Measurements from ENCODE around the gene FAR2. TPM values are rescaled to one million over a fixed set of nuclear protein-coding genes. Genes with fewer than 3 reads are reported as not detected.
A peak's percentile ranks its signal among the peaks of the same experiment; 100 is the strongest.

The FAR2 gene
- polyA plus RNA-seq, 3 donors, result 14.8 to 38.0 (median 35.8) TPM

- no CpG with 5 or more reads among the region's 2 CpGs for WGBS (ENCODE audit: insufficient coverage)
- Histone ChIP-seq H2AFZ (ENCODE audit: insufficient read depth, low read depth, low read length, poor library complexity, severe bottlenecking) (no peak overlapping the region), H3K4me2 (replicated peaks; ENCODE audit: extremely low read depth, low read length, poor library complexity, severe bottlenecking) (no peak overlapping the region), H4K20me1 (ENCODE audit: insufficient read depth, low read length) (no peaks in the 10 kb centered on the region), H3K4me1 (ENCODE audit: control insufficient read depth in 1 of 2, insufficient read depth in 2 of 2, low read length in 2 of 2) (peaks cover 30 to 38% of the 10 kb centered on the region in 2 donors), H3K79me2 (ENCODE audit: insufficient read depth, low read length) (peaks cover 2% of the 10 kb centered on the region), H3K9ac (ENCODE audit: insufficient read depth, low read length, poor library complexity, severe bottlenecking) (no peak overlapping the region), H3K9me3 (replicated peaks in 1 of 2; ENCODE audit: control insufficient read depth in 1 of 2, insufficient read depth in 1 of 2, low read length in 2 of 2) (no peaks in the 10 kb centered on the region), H3K27me3 (ENCODE audit: control insufficient read depth in 2 of 2, insufficient read depth in 2 of 2, low read length in 2 of 2) (no peaks in the 10 kb centered on the region), H3K27ac (ENCODE audit: low read depth in 1 of 2, low read length in 2 of 2) (peak overlapping the region; percentile 95 to 100), H3K36me3 (replicated peaks in 1 of 2; ENCODE audit: control insufficient read depth in 1 of 2, insufficient read depth in 2 of 2, low read length in 2 of 2) (no peaks in the 10 kb centered on the region), H3K4me3 (replicated peaks in 1 of 3; ENCODE audit: low read depth in 2 of 3, low read length in 3 of 3) (no peak overlapping the region)
- intact Hi-C loops (cut with micrococcal nuclease), result loop anchor here (5.0 to 10.0 kb wide), 3 partner anchors 83 to 184 kb away; no protein-coding TSS in a partner anchor
- H3K4me1 Mint-ChIP-seq, result peaks cover 39% of the 10 kb centered on the region
- TF ChIP-seq CTCF (IDR thresholded peaks at IDR 0.05), result no peak
- peaks cover 0 to 3% (median 0%) of the 10 kb centered on the region in 7 donors for H3K9me3 Mint-ChIP-seq
- peaks cover 0 to 1% (median 0%) of the 10 kb centered on the region in 3 donors for H3K27me3 Mint-ChIP-seq (ENCODE audit: low read depth in 3 of 3)
- no peak for DNase-seq
- peaks cover 3 to 5% of the 10 kb centered on the region in 2 donors for H3K36me3 Mint-ChIP-seq
- no peak overlapping the region for H3K4me3 Mint-ChIP-seq
- H3K27ac Mint-ChIP-seq, result peak overlapping the region; percentile 48 to 99 (median 97)
These were observed 91.4 kb downstream of the FAR2 start for GRCh38 chr12:29240441-29240840.

GRCh38 chr12:29241821-29242591 is 92.9 kb downstream of the FAR2 start:
- TF ChIP-seq CTCF (IDR thresholded peaks at IDR 0.05), result peak; percentile 25
- Histone ChIP-seq H3K9ac (ENCODE audit: insufficient read depth, low read length, poor library complexity, severe bottlenecking) (peak overlapping the region; percentile 84), H4K20me1 (ENCODE audit: insufficient read depth, low read length) (no peaks in the 10 kb centered on the region), H3K9me3 (replicated peaks in 1 of 2; ENCODE audit: control insufficient read depth in 1 of 2, insufficient read depth in 1 of 2, low read length in 2 of 2) (no peaks in the 10 kb centered on the region), H2AFZ (ENCODE audit: insufficient read depth, low read depth, low read length, poor library complexity, severe bottlenecking) (peak overlapping the region; percentile 10), H3K27ac (ENCODE audit: low read depth in 1 of 2, low read length in 2 of 2) (peak overlapping the region; percentile 95 to 100), H3K36me3 (replicated peaks in 1 of 2; ENCODE audit: control insufficient read depth in 1 of 2, insufficient read depth in 2 of 2, low read length in 2 of 2) (no peaks in the 10 kb centered on the region), H3K4me2 (replicated peaks; ENCODE audit: extremely low read depth, low read length, poor library complexity, severe bottlenecking) (peak overlapping the region; percentile 23), H3K4me1 (ENCODE audit: control insufficient read depth in 1 of 2, insufficient read depth in 2 of 2, low read length in 2 of 2) (peaks cover 30 to 38% of the 10 kb centered on the region in 2 donors), H3K27me3 (ENCODE audit: control insufficient read depth in 2 of 2, insufficient read depth in 2 of 2, low read length in 2 of 2) (no peaks in the 10 kb centered on the region), H3K4me3 (replicated peaks in 1 of 3; ENCODE audit: low read depth in 2 of 3, low read length in 3 of 3) (peak overlapping the region in 1 of 3 experiments; percentile 19), H3K79me2 (ENCODE audit: insufficient read depth, low read length) (peaks cover 2% of the 10 kb centered on the region)
- Mint-ChIP-seq H3K9me3 (no peaks in the 10 kb centered on the region), H3K27ac (peak overlapping the region; percentile 97 to 100 (median 99)), H3K4me3 (peak overlapping the region; percentile 15 to 34), H3K4me1 (peaks cover 39% of the 10 kb centered on the region), H3K27me3 (ENCODE audit: low read depth in 3 of 3) (peaks cover 0 to 1% (median 0%) of the 10 kb centered on the region in 3 donors), H3K36me3 (peaks cover 3 to 5% of the 10 kb centered on the region in 2 donors)
- 10% methylated on average over 2 of the region's 7 CpGs for WGBS (ENCODE audit: insufficient coverage)
- intact Hi-C loops (cut with micrococcal nuclease), result loop anchor here (5.0 to 10.0 kb wide), 3 partner anchors 85 to 183 kb away; no protein-coding TSS in a partner anchor
- peak; percentile 93 to 99 (median 95) for DNase-seq

All from CD14-positive monocyte (primary cell).